HG03432 (cell line): ENCODE results near the gene ARPC5.
"Not testable (repeated sequence)": the region's sequence is repeated elsewhere in the genome, so short reads cannot be mapped to it uniquely, and the experiment has no call there.

Experiments
- ATAC-seq: cut with Tn5 transposase; IDR thresholded peaks from one replicate; pipeline ENCODE4 v1.9.1; 2021; ENCODE audit warnings: mild to moderate bottlenecking, moderate library complexity; ENCODE audit not compliant: unreplicated experiment

ARPC5 gene

DNA sequence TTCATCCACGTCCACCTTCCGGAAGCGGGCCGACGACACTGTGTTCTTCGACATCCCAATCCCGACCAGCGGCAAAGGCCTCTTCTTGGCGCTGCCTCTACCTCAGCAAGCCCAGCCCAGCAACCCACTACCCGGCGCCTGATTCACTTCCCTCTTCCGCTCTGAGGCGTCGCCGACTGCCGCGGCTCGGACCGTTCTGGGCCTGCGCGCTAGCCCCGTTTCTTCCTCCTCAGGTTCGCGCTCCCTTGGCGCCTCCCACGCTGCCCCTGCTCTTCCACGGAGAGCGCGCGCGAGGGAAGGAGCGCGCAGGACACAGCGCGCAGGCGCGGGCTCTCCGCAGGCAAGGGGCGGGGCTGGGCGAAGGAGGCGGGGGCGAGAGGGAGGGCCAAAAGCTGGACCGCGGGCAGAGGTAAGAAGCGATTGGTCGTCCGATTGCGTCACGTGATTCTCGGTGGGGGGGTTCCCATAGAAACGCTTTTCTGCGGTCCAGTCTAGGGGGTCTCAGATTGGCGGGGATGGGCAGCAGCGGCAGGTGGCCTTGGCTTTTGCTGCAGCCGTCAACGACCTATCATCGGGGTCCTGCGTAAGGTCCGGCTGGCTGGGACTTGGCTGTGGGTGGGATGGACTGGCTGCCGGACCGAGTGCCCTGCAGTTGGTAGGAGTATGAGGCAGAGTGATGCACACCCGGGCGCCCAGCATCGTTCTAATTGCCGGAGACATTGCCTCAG is at the start of gene ARPC5:
TSS of gene ARPC5 (minus strand) at position 178 of the 728 bp plus-strand sequence. CDS start at position 54, 124 bp downstream.
- peak; percentile 90 for ATAC-seq

DNA sequence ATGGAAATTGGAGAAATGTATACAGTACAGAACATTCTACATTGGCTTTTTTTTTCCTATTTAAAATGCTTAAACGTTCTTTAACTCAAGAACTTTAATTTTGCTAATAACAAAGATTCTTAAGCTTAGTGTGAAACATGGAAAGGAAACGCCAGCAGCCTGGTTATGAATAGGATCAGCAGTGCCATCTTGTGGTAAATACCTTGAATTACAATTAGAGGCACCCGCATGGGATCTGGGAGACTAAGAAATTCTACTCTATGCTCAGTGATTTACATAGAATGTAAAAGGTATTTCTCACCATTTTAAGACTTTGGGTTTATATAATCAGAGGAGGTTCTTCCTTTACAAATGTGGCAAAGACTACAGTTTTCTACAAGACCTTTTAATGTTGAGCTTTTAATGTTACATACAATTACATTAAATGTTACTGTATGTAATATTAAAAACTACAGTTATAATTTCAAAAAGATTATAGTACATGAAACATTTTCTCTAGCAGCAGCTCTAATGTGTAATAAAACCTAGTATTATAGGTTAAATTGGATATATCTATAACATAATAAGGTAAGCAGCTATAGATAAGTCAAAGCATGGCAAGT is 49.6 kb upstream of the ARPC5 start:
- peak; percentile 42 for ATAC-seq

DNA sequence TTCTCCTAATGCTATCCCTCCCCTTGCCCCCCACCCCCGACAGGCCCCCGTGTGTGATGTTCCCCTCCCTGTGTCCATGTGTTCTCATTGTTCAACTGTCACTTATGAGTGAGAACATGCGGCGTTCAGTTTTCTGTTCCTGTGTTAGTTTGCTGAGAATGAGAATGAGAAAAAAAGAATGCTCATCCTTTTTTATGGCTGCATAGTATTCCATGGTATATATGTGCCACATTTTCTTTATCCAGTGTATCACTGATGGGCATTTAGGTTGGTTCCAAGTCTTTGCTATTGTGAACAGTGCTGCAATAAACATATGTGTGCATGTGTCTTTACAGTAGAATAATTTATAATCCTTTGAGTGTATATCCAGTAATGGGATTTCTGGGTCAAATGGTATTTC is 43.8 kb upstream of the ARPC5 start:
- not testable (repeated sequence) for ATAC-seq

DNA sequence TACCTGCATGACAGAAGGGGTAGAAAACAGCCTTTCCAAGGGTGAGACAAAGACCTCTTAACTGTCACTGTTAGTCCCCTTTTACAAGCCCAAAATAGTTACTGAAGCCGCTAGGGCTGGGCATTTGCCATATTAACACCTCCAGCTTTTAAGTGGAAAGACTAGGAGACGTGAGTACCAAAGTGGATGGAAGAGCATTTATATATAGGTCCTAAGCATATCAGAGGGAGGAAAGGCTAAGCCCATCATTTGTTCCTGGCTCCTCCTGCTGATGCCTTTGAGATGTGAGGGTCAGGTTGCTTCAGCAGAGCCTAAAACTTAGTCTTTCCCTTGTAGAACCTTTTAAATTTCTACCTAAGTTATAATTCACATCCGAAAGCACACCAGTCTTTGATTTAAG is 43.2 kb upstream of the ARPC5 start:
- ATAC-seq: no peak

DNA sequence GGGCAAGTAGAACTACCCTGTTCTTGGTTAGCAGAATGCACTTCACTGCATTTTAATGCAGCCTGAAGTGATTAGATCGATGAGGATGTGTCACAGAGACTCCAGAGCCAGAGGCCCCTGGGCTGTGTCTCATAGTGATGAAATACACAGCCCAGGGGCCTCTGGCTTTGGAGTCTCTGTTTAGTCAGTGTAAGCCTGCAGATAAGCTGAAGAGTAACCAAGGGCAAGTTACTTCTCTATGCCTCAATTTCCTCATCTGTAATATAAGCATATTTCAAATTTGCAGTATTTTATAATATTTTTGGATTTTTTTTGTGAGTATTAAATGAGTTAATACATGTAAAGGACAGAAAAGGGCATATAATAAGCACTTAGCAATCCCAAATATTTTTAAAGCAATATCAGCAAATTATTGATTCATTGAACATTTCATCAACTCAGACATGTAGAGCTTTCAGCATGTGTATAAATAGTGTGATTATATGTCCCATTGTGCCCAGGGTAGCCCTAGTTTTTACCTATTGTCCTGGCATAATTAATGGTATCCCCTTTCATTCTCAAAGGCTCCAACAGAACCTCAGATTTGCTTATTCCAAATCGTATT is 41.1 kb upstream of the ARPC5 start:
- no peak for ATAC-seq

DNA sequence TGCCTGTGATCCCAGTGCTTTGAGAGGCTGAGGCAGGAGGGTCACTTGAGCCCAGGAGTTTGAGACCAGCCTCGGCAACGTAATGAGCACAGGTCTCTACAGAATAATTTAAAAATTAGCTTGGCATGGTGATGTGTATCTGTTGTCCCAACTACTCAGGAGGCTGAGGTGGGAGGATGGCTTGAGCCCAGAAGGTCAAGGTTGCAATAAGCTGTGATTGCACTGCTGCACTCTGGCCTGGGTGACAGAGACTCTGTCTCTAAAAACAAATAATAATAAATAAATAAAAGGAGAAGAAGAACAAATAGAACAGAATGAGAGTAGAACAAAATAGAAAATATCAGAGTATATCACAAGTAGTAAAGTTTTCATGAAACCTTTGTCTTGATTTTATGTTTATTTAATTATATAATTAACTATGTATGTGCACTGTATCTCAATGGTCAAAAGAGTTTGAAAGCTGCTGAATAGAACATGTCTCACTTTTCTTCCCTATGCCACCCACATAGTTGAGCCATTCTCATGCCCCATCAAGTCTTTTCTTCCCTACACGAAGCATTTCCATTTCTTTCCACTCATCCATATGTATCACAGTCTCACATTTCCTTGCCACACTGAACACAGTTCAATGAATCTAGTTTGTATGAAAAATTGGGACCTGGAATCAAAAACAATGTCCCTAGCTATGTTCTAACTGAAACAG is 40.5 kb upstream of the ARPC5 start:
- ATAC-seq: no peak

DNA sequence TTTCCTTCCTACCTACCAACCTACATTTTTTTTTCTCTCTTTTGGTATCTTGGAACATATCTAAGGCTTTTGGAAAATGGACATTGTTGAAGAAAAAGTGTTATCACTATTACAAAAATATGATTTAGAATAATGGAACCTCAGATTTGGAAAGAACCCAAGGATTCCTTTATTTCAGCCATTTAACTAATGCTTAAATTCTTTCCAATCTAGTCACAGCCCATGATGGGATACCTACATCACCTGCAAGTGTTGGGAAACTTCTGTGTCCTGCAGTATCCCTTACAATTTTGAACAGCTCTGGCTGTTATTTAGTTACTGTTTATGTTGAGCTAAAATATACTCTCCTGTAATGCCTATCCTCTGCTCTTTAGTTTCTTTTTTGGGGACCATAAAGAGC is 39.8 kb upstream of the ARPC5 start:
- ATAC-seq: no peak

DNA sequence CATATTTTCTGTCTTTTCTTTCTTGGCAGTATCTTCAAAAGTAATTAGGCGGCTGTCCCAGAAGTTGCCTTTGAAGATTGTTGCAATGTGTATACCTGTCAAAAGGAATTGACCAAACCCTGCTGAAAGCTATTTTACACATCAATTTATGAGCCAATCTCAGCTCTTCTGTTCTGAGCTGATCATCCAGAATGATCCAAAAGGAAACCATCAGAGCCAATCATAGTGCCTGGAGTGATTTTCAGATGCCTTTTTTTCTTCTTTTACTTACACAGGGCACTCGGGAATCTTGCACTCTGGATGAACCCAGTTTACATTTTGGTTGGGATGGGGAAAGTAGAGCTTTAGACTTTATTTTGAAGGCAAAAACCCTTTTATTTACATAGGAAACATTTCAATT is 39.3 kb upstream of the ARPC5 start:
- no peak for ATAC-seq

DNA sequence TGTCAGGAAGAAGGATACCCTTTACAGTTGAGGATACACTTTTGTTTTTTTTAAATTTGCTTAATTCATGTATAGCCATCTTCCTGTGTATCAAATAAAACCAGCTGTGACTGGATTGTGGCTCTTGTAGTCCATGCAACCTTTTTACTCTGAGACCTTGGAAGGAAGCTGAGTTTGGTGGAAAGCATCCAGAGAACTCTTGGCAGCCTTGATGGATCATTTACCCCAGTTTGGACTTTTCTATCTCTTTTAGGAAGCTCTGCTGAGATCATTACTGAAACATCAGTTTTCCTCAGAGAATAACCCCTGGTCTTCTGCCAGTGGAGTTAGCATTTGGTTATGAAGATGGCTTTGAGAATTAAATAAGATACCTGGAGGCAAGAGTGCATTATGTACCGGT is 38.8 kb upstream of the ARPC5 start:
- no peak for ATAC-seq

DNA sequence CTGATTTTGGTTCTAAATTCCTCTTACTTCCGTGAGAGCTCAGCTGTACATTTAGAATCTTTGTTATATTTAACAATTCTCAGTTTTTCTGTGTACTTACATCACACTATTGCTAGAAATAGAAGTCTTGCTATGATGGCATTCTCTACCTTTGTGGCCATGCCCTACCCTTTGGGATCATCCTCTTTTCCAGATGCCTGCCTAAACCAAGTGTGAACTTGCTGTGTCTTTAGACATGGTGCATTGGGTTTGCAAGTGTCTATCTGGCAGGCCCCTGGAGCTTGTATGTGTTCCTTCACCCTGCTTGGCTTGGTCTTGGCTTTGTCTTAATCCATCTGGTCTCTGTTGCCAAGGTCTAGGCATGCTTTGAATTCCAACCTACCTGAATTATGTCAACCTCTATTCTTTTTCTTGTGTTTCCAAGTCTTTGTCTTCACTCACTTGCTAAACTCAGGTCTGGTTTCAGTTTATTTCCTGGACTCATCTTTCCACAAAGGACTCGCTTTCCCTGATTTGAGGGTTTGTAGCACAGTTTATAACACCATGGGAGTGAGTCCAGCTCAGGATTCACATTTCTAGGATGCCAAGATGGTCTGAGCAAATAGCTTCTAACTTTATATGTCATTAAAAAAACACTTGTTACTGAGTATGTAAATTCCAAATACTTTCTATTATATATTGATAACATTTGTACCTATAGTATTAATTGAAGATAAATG is 38.2 kb upstream of the ARPC5 start:
- ATAC-seq: no peak

DNA sequence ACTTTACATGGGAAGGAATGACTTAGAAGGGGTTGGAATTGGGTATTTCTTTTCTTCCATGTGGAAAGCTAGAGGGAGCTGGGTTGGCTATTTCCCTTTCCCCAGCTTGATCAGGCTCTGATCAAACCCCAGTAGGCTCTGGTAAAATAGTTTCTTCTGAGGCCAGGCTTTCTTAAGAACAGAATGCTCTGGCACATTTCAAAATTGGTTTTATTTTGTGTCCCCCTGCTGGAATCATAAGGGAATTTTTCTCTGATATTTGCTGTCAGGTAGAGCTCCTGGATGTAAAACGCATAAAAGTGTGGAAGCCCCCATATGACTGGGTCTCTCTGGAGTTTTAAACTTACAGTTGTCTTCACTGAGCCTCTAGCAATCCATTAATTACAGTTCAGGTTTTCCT is 34.6 kb upstream of the ARPC5 start:
- no peak for ATAC-seq

DNA sequence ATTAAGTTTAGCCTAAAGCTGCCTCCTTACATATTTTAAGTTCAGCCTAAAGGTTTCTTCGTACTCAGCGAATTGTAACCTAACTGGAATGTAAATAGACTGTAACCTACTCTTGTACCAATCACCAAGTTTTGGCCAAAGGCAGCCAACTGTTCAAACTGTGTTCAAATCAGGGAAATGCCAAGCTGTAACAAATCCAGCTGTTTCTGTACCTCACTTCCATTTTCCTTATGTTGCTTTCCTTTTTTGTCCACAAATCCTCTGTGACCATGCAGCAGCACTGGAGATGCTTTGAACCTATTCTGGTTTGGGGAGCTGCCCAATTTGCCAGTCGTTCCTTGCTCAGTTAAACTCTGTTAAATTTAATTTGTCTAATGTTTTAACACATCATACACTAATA is 20.8 kb upstream of the ARPC5 start:
- ATAC-seq: no peak

DNA sequence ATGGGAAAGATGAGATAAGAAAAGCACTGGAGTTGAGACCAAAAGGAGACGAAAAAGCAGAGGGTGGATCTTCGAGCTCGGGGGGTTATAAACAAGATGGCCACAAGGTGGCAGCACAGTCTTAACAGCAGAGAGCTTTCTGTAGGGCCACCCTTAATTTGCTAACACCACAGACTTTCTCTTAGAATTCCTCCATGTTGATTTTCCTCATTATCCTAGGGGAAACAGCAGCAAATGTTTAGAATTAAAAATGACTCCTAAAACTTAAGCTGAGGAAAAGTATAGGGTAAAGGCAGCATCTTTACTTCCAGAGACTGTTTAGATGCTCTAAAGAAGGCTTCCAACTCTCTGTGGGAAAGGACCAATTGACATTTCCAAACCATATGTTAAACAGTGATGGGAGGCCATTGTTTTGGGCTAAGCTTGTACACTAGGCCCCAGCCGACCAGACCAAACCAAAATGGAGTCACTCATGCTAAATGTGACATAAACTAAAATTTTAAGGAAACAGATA is 20.0 kb upstream of the ARPC5 start:
- ATAC-seq: peak; percentile 62

DNA sequence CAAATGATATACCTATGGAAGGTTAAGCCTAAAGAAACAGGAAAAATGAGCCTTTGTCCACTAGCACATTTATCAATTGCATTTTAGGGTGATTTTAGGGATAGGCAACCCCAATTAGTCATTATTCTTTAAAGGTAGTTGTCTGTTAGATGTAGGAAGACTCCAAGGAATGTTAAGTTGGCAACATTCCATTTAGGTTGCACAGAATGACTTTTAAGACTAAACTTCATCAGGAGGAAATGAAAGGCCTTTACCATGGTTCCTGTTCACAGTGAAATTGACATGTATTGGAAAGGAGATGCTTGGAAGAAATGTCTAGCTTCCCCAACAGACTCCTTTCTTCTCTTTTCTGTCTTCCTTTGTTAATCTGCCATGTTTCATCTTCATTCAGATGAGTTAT is 19.1 kb upstream of the ARPC5 start:
- no peak for ATAC-seq

DNA sequence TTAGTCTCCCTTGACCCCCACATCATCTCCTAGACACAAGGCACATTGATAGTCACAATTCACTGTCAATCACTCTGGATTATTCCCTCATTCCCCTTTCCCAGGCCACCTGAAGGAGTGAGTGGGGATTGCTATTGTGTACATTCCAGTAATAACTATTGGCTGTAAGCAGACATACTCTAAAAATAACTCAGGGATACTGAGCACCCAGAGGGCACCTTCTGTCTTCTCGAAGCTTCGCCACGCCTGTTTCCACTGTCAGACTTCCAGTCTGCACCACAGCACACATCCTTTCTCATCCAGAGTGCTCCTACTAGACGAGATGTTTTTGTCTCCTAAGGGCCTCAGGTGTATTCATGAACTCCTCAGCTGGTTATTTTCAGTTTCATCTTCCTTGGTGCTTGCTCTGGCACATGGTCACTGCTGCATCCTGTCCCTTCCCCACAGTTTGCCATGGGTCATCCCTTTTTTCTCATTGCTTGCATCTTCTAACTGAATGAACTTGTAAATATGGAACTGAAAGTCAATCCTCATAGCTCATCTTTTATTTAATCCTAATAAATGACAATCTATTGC is 18.4 kb upstream of the ARPC5 start:
- ATAC-seq: no peak

DNA sequence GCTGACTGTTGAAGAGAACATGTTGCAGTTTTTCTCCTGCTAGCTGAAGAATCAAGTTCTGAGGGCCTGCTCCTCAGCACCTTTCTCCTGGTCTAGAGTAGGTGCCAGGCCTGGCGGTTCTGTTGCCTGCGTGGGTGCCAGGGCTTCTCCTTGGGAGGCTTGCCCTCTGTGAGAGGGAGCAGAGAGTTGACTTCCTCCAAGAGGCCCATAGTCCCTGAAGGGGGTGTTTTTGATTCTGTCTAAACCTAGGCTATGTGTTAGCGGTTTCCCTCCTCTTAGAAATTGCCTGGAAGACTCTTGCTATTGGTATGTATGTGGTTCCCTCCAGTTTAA is 17.8 kb upstream of the ARPC5 start:
- ATAC-seq: no peak

DNA sequence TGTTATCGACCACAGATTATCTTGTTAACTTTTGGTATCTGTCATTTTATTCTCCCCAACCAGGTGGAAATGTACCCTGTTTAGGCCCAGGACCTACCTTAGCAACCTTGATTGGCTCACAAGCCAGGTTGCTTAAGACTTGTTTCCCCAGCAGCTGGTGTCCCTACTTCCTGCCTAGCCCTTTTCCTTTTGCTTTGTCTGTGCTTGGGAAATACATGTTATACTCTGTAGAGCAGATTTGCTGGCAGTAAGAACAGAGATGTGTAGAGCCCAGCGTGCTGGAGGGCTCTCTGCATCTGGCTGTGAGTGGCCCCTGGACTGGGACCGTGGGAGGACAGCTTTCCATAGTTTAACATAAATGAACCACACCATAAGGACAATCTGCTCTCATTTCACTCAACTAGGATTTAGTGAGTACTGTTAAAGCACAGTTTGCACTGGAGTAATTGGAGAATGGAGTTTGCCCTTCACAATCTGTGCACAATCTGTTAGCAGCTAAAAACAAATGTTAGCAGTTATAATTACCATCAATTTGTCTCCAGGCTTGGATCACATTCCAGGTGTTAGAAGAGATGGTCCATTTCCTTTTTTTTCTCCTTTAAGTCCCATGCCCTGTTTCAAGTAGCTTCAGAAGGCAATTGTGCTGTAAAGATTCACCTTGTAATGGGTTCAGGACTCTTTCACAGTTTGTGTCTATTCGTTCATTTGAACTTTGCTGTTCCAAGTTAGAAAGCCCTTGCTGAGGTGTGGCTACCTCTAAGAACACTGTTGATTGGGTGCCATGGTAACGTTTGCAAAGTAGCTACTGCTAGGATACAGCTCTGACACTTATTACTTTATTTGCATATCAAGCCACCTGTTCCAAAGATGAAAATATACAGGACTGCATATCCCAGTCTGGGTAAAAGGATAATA is 17.2 kb upstream of the ARPC5 start, which contains the start of gene APOBEC4:
TSS of gene APOBEC4 (minus strand) at position 770 of the 915 bp plus-strand sequence. CDS start 4,535 bp downstream, outside the sequence.
- peak; percentile 29 for ATAC-seq

DNA sequence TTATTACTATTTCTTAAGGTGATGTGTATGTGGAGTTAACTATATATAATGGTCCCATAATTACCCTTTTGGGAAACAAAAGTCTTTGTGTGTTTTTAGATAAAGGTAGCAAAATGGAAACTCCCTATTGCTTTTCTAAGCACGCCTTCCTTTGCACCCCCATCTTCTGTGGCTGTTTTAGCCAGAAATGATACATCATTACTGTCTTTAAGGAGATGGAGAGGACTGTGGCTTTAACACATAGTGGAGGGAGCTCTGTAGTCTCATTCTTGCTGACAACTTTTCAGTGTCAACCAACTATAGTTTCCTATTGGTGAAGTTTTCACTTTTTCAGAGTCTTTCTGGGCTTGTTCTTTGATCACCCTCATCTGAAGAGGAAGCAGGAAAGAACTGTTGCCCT is 16.5 kb upstream of the ARPC5 start:
- ATAC-seq: peak; percentile 40

DNA sequence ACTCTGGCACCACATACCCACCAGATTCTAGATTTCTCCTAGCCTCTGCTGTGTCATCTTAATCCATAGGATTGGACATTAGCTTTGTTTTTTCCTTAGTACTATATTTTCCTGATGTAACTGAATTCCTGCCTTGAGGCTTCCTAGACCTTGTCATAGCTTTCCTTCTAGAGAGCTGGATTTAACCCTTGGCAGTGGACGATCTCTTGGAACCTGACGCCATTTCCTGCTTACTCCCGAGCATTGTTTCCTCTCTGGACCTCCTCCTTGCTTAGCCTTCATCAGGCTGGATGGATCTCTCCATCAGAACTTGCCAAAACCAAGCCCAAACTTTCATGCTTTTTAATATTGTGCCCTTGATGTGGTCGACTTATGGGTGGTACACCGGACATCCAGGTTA is 16.0 kb upstream of the ARPC5 start:
- no peak for ATAC-seq
